ENCODE measurements around the gene RAMP3.
"Not testable (repeated sequence)": the region's sequence is repeated elsewhere in the genome, so short reads cannot be mapped to it uniquely, and the experiment has no call there.

The RAMP3 gene

DNA sequence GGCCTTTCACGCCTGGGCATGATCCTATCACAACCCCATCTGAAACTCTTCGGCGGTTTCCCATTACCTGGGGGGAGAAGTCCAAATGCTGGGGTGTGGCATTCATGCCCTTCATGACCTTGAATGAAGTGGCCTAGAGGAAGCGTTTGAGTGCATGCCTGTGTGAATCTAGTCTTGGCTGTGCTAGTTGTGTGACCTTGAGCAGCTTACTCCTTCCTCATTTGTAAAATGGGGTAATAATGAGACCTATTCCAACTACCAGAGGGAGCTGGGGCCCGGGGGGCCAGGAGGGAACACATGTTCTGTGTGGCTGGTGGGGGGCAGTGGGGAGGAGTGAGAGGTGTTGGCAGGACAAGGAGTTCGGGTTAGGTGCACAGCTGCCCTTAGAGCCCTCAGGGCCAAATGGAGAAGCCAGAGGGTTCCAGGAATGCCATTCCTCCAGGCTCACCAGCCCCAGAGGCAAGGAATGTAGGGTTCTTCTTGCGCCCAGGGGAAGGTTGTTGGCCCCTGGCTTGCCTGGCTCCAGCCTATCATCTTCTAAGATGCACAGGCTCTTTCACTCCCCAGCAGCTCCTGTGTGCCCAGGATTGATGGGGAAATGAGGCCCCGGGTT, 24.8 kb upstream of the RAMP3 start:
- no peak for DNase-seq

DNA sequence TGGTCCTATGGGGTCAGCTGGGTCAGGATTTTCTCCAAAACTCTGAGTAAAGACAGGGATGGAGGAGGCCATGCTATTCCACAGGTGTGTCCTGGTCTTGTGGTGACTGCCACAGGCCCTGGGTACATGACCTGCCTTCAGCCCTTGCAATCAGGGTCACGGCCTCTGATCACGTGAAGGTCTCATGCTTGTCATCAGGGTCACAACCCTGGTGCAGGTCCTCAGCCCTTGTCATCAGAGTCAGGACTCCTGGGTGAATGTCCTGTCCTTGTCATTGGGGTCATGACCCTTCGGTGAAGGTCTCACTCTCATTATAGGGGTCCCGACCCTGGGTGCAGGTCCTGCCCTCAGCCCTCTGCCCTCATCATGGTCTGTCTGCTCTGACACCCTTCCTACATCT, 24.2 kb upstream of the RAMP3 start:
- no peak for DNase-seq

DNA sequence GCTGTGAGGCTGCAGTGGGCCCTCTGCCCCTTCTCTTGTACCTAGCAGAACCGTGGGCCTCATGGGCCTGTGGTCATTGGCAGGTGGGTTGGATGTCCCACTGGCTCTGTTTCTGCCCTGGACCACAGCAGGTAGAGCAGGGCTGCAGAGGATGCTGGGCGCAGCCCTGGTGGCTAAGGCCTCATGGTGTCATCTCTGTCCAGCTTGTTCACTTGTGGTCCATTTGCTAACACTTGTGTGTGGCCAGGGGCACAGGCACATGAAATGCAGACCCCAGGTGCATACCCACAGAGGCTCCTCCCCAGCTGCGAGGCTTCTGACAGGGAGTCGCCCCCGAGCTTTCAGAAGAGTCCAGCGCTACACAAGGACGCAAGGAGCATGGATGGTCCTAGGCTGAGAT, 23.7 kb upstream of the RAMP3 start:
- DNase-seq: no peak

DNA sequence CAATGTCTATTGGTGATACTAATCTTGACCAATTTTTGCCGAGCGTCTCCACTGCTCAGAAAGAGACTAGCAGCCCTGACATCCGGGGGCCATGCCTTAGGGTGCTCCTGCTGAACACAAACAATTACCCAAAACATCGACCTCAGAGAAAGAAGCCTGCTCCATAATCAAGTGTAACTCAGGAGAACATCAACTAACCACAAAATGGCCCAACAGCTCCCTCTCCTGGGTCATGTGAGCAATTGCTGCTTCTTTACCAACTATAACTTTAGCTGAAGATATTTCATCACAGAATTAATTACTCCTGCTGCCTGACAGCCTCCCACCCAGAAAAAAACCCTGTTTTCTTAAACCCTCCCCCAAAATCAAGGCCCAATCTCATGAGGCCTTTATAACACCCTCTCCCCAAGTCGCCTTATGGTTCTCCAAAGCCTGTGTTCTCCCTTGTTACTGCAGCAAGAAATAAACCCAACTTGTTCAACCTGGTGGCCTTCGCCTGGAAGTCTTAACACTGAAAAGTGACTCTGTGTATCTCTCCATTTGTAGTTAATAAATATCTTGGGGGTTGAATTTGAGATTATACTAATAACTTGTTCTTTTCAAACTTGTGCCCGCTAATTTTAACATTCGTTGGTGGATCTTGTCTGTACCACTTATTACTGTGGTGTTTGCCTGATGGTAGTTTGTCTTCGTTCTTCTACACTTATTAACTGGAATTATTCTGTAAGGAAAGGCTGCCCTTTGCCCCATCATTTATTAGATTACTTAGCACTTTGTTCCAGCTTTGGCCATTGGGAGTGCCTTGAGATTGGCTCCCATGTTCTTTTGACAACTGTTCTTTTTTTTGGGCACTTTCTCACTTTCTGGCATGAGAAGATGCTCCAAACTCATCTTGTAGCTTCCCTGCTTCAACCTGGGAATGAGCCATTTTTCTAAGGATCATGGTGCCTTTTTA, 21.2 kb upstream of the RAMP3 start:
- peak in 4 of 5 experiments; percentile 32 to 80 (median 52) for DNase-seq

DNA sequence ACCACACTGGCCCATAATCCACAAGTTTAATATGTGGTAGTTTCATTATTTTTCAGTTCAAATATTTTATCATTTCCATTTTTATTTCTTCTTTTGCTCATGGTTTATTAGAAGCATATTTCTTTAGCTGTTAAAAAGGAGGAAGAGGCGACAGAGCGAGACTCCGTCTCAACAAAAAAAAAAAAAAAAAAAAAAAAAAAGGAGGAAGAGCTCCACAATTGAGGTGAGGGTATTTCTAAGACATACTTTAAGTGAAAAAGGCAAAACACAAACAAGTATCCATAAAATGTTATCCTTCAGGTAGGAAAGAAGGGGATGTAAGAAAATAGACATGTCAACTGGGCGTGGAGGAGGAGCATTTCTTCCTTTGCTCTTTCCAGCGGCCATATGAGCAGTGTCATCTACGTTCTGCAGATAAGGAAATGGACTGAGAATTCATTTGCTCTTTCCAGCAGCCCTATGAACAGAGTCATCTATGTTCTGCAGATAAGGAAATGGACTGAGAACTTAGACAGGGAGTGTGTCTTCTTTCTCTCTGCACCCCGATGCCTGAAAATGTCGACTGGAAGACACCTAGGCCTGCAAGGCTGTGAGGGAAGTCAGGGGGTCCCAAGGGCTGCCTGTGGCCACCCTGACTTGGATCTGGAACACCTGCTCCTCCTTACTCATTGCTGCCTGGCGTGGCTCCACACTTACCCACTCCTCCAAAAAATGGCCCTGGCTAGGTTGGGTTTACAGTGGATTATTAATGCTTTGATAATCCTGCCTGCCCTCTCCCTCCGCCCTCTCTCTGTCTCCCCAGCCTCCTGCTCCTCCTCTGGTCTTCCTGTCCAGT, 18.9 kb upstream of the RAMP3 start:
- no peak for DNase-seq

DNA sequence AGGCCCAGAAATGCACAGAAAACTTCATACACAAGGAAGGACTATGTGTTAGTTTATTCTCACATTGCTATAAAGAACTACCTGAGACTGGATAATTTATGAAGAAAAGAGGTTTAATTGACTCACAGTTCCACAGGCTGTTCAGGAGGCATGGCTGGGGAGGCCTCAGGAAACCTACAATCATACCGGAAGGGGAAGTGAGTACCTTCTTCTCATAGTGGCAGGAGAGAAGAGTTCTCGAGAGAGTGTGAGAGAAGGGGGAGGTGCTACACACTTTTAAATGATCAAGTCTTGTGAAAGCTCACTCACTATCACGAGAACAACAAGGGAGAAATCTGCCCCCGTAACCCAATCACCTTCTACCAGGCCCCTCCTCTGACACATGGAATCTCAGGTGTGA, 16.8 kb upstream of the RAMP3 start:
- peak in 1 of 5 experiments; percentile 29 for DNase-seq

DNA sequence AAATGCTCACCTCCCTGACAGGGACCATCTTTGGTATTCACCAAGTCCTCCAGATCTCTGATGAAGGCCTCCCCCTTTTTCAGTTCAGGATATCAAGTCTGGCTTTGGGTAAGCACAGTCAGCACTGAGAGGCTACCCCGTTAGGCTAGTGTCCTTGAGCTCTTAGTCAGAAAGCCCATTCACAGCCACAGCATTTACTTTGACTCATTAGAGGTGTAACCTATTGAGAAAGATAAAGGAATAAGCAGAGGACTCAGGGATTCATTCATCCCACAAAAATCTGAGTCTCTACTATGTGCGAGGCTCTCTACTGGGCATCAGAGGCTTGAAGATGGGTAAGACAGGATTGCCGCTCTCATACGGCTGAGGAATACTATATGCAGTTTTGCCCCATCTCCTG, 14.0 kb upstream of the RAMP3 start:
- no peak for DNase-seq

DNA sequence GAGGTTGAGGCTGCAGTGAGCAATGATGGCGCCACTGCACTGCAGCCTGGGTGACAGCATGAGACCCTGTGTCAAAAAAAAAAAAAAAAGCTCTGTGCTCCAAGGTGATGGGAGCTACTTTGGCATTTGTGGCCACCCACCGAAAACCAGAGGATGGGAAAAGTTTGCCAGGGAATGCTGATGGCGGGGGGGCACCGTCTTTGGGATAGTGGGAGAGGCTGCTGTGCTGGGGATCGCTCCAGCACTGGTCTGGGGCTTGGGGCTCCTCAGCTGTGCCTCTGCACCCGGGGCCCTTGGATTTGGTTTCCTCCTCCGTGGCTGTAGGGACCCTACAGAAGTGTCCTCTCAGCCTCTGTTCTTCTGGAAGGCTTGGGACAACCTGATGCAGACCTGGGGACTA, 11.7 kb upstream of the RAMP3 start:
- DNase-seq: no peak

DNA sequence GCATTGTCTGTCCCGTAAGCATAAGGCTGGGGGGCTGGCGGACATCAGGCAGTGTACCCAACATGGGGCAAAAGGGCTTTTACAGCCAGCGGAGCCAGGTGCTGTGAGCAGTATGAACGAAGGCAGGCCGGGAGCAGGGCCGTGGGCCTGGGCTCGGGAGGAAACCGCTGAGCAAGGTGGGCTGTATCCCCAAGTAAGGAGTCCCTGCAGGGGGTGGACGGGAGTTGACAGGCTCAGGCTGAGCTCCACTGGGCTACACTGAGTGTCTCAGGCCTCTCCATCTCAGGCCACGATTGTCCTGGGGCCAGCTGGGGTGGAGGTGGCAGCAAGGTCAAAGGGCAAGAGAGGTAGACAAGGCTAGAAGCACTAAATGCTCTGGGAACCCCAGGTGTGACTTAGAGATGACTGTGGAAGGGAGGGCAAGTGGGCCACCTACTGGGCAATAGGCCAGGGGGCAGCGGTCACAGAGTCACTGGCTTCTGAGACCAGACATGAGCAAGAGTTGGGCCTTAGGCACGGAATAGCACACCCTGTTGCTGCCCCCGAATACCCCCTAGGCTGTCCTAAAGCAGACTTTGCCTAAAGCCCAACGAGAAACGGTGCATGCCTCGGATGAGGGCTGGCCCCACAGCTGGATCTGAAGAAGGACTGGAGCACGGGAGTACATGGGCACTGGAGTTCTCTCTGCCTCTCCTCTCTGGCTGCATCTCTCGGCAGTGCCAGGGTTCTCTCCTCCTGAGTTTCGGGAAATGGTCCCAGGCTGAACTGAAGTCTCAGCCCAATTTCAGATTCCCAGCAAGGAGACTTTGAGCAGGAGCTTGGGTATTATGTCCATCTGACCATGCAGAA, 10.8 kb upstream of the RAMP3 start:
- DNase-seq: no peak

DNA sequence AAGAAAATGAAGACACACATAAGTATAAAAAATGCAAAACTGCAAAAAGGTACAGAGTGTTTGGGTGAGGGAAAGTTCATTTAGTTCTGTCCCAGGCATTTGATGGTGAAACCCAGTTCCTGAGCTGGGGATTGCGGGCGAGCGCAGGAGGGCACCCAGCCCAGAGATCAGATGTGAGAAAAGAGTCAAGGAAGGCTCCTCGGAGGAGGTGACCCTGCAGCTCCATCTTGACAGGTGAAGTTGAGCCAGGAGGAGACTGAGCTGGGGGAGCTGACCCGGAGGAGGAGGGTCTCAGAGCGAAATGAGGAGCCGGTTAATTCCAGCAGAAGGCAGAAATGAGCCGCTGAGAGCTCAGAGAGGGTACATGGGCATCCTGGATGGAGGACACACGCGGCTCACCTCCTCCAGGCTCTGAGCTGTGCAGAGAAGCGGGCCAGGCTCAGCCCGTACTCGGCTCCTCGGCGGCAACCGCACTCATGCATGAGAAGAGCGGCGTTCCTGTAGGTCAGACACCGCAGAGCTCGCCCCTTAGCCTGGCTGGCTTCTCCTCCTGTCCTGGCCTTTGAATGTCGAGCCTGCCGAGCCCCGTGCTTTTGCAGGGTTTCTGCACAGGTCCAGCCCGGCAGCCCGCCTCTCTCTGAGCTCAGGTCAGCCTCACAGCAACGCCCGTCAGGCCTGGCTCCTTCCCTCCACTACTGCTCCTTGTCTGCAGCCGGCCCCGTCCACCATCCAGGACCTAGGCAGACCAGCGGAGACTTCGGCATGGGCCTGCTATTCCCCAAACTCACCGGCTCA, 9.5 kb upstream of the RAMP3 start:
- DNase-seq: no peak

DNA sequence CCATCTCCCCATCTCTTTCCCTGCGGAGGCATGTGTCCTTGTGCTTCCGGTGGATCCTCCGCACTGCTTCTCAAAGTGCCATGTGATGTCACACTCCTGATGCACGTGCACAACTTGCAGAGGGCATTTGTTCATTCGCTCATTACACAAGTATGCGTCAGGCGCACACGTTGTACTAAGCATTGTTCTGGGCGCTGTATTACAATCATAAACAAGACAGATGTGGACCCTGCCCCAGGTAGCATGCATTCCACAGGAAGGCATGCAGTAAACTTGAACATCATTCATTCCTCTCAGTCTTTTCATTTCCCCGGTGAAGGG, 9.0 kb upstream of the RAMP3 start:
- no peak for DNase-seq

DNA sequence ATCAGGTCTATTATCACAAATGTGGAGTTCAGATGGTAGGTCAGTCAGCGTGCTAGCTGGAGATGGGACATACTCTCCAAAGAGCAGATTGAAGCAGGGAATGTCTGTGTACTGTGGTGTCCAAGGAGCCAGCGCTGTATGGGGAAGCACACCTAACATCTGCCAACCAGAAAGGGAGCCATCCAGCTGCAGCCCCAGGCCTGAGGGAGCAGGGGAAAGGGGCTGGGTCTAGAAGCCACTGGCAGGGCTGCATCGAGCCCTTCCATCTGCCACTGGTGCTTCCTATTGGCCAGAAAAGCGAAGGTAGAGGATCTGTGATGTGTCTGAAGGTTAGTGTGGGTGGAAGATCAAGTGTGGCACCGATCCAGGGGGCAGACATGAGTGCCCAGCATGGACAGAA, 8.0 kb upstream of the RAMP3 start:
- no peak for DNase-seq

DNA sequence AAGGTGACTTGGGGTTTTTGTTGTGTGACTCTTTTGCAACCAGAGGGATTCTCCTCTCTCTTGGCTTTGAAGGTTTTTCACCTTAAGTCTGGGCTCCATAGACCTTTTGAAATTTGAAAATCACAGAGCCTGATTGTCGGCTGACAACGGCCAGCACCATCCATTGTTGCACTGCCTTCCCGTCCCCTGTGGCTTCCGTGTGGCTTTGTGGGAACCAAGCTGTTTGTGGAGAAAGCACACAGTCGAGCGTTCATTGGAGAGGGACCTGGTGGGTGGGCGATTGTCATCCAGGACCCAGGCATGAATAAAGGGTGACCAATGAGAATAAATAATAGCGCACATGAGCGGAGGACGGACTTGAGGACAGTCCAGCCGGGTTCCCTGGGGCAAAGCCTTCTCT, 7.4 kb upstream of the RAMP3 start:
- DNase-seq: no peak

DNA sequence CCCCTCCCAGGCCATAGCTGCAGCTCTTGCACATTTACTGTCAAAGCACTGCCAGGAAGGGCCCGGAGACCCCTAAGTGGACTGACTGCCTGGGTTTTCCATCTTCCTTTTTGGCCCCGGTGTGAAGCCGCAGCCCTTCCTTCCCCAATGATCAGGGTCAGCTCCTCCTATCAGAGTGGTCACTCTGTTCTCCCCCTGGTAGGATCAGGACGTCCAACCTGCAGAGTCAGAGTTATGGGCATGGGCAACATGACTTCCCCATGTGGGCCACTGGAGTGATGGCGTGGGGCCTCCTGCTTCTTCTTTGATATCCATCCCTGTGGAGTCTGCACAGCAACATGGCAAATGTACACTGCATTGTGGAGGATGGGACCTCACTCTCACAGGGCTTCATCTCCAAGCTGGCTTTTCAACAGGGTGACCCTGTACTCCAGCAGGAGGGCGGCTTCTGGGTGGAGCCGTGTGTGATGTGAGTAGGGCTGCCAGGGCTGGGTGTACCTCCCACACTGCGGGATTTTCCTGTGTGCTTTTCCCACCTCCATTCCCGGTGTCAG, 6.4 kb upstream of the RAMP3 start:
- DNase-seq: no peak

DNA sequence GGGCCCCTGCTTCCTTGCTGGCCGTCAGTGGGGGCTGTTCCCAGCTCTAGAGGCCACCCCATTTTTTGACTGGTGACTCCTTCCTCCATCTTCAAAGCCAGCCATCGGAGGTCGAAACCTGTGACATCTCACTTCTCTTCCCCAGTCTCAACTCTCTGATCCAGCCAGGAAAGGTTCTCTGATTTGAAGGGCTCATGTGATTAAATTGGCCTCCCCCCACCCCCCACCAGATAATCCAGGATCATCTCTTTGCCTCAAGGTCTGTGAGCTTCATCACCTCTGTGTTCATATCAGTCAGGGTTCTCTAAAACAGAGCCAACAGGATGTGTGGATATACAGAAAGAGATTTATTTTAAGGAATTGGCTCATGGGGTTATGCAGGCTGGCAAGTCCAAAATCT, 5.6 kb upstream of the RAMP3 start:
- DNase-seq: no peak

DNA sequence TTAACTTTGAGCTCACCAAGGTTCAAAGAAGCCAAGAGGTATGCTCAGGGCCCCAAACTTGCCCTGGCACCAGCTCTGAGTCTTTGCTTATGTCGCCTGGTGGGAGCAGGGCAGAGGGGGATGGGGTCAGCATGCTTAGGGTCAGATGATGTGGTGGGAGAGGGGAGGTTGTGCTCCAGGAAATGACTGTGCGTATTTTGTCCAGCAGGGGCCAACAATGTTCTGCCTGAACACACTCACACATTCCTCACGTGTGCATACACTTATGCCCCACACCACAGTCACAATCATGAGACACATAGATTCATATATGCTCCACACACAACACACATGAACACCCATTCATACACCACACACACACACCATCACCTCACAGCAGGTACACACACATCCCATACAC, 4.4 kb upstream of the RAMP3 start:
- DNase-seq: no peak

DNA sequence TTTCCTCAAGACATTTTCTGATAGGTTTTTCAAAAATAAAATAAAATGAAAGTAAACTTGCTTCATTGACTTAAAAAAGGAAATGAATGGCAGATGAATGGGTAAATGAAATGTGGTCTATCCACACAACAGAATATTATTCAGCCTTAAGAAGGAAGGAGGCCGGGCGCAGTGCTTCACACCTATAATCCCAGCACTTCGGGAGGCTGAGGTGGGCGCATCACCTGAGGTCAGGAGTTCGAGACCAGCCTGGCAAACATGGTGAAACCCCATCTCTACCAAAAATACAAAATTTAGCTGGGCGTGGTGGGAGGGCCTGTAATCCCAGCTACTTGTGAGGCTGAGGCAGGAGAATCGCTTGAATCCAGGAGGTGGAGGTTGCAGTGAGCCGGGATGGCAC, 3.7 kb upstream of the RAMP3 start:
- not testable (repeated sequence) for DNase-seq

DNA sequence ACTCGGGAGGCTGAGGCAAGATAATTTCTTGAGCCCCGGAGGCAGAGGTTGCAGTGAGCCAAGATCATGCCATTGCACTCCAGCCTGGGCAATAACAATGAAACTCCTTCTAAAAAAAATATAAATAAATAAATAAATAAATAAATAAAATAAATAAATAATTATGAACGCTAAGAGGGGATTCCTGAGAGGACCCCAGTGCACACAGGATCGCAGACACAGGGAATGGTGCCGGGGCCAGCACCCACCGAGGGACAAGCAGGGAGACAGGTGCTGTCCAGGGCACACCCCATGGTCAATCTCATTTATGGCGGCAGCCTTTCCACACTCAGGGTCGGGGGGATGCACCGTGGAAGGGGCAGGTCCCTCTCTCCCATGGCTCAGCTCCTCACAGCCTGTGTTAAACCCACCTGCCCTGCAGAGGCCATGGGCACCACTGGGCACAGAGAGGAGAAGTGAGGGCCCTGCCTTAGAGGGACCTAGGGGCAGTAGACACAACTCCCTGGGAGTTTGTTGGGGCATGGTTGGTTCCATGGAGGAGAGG, 2.2 kb upstream of the RAMP3 start:
- no peak for DNase-seq

DNA sequence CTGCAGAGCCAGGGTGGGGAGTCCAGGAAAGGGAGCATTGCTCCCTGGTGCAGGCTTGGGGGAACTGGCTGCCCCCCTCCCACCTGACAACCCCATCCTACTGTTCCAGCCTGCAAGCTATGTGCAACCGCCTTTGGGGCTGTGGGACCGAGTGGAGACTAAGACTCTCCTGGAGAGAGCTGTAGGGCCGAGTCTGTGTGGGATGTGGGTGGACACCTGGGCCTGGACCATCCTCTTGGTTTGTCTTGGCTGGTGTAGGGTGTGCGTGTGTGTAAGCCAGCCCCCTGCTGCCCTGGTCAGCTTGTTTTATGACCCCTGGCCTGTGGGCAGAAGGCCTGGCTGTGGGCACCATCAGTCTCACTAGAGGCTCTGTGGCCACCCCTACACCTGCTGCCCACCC, 1.6 kb upstream of the RAMP3 start:
- DNase-seq: no peak

DNA sequence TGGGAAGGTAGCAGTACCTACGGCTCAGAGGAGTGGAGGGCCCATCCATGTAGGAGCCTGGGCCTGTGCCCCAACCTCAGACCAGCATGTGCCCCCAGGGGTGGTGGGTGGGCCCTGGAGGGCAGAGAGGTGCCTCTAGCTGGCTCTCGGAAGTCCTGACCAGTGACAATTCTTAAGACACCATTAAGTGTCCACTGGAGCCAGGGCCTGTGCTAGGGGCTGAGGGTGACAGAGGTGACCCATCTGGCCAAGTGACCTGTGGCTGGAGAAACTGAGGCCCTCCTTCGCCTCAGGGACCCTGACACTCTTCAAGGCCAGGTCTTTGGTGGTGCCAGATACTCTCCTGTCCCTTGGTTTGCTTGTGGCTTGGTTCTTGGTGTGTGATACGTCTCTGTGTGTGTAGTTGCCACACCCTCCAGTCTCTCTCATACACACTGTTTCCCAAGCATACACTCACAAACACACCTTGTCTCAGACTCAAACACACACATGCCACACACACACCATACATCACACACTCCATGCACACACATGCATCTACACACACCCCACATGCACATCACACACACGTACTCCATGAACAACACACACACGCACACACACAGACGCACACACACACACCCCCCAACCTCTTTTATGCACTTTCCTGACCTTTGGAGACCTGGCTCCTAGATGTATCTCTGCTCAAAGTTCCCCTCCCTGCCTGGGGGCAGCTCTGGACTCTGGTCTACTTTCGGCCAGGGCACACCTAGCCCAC, 897 bp upstream of the RAMP3 start:
- no peak for DNase-seq

DNA sequence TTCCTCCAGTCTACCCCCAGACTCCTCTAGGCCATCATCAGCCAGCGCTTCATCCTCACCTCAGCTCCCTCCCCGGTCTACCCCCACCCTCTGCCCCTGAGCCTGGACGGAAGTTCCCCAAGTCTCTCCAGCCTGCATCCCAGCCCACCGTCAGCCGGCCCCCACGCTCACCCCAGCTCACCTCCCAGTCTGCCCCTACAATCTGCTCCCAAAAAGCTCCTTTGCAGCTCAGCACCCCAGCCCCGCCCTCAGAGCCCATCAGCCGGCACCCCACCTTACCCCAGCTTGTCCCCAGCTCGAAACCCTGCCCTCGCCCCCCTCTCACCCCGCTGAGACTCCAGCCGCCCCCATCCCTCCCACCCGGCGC, 322 bp upstream of the RAMP3 start:
- DNase-seq: no peak

All from T-helper 2 cell (primary cell).